Smooth muscle cell (in vitro differentiated cells): ENCODE measurements around the gene MRTFA. TPM values are rescaled to one million over a fixed set of nuclear protein-coding genes. Genes with fewer than 3 reads are reported as not detected.

Source experiments
- DNase-seq: peaks from one replicate; lab custom pipeline; 2025; ENCODE audit not compliant: unreplicated experiment; lab: John Stamatoyannopoulos, UW
- H2AFZ ChIP-seq: fragments of 200-600 bp; sonication (generic); 2 replicates; pipeline ENCODE4 v1.6.0; 2016; ENCODE audit warnings: antibody characterized with exemption, low read depth, mild to moderate bottlenecking
- H3F3A ChIP-seq: fragments of 200-600 bp; sonication (generic); 2 replicates; pipeline ENCODE4 v1.6.0; 2017; ENCODE audit warnings: antibody characterized with exemption, low read depth
- H3K27ac ChIP-seq: fragments of 200-600 bp; sonication (generic); 2 replicates; pipeline ENCODE4 v1.5.1; 2016; ENCODE audit warnings: low read depth, mild to moderate bottlenecking
- H3K27me3 ChIP-seq: fragments of 200-600 bp; sonication (generic); 2 replicates; pipeline ENCODE4 v1.6.1; 2016; ENCODE audit warnings: low read depth, mild to moderate bottlenecking
- H3K36me3 ChIP-seq: fragments of 200-600 bp; sonication (generic); 2 replicates; pipeline ENCODE4 v1.5.1; 2016; ENCODE audit warnings: low read depth
- H3K4me1 ChIP-seq: fragments of 200-600 bp; sonication (generic); 2 replicates; pipeline ENCODE4 v1.5.1; 2016; ENCODE audit warnings: low read depth
- H3K4me2 ChIP-seq: fragments of 200-600 bp; sonication (generic); 2 replicates; pipeline ENCODE4 v1.6.0; 2016; ENCODE audit warnings: mild to moderate bottlenecking
- H3K4me3 ChIP-seq: fragments of 200-600 bp; sonication (generic); 2 replicates; pipeline ENCODE4 v1.5.1; 2016; ENCODE audit warnings: mild to moderate bottlenecking
- H3K79me2 ChIP-seq: fragments of 200-600 bp; sonication (generic); 2 replicates; pipeline ENCODE4 v1.6.0; 2016; ENCODE audit warnings: low read depth, mild to moderate bottlenecking
- H3K9ac ChIP-seq: fragments of 200-600 bp; sonication (generic); 2 replicates; pipeline ENCODE4 v1.6.0; 2016; ENCODE audit warnings: low read depth
- H3K9me3 ChIP-seq: fragments of 200-600 bp; sonication (generic); replicated peaks from 2 replicates; pipeline ENCODE4 v1.5.1; 2016; ENCODE audit warnings: low read depth
- H4K20me1 ChIP-seq: fragments of 200-600 bp; sonication (generic); 2 replicates; pipeline ENCODE4 v1.6.0; 2016; ENCODE audit warnings: low read depth
- WGBS: methylation state at CpG from one replicate; pipeline ENCODE4 v1.1.7; 2016; ENCODE audit warnings: low lambda C conversion rate; 5-methylcytosine and 5-hydroxymethylcytosine counted together
- polyA plus RNA-seq: library from polyadenylated mRNA; unstranded; fragments of >200 nt; fragmentation: Nextera tagmentation; extraction: Ambion mirVana; gene quantifications from 2 replicates; pipeline ENCODE4 v1.2.1, GENCODE V29; 2016
- total RNA-seq: library from RNA; depleted of rRNA; stranded (reverse); fragments of >200 nt; gene quantifications from 2 replicates; pipeline ENCODE4 v1.2.3, GENCODE V29; 2014
- TF ChIP-seq, protein P1 (sequence below): fragments of 200-600 bp; sonication (generic); IDR thresholded peaks from 2 replicates; pipeline ENCODE4 v1.5.1; 2017; ENCODE audit warnings: borderline replicate concordance, mild to moderate bottlenecking, antibody characterized with exemption; ENCODE audit not compliant: insufficient read depth, poor library complexity, severe bottlenecking

The MRTFA gene
- total and polyA plus RNA-seq, 2 experiments from 2014 or later: 25.5 to 41.7 TPM

DNA sequence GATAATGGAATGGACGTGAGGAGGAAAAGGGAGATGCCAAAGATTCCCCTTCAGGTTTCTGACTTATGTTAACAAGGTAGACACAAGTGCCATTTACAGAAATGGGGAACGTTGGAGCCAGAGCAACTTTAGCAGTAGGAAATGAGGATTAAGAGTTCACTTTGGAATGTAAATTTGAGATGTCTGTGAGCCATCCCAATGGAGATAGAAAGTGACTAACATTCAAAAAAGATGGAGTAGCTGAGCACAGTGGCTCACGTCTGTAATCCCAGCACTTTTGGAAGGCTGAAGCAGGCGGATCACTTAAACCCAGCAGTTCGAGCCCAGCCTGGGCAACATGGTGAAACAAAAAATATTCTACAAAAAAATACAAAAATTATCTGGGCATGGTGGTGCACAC, 19.9 kb downstream of the MRTFA start:
- WGBS: 12% methylated on average over 5 of the region's 5 CpGs
- Histone ChIP-seq H3K9me3 (no peaks in the 10 kb centered on the region), H3K27me3 (no peaks in the 10 kb centered on the region), H3K4me2 (peak overlapping the region; percentile 24), H3K79me2 (peaks cover 95% of the 10 kb centered on the region), H3K36me3 (no peaks in the 10 kb centered on the region), H3K4me1 (no peaks in the 10 kb centered on the region), H3K4me3 (no peak overlapping the region), H3K9ac (no peak overlapping the region), H3F3A (peaks cover 7% of the 10 kb centered on the region), H3K27ac (no peak overlapping the region), H4K20me1 (peaks cover 76% of the 10 kb centered on the region), H2AFZ (no peak overlapping the region)
- no peak for DNase-seq
- TF ChIP-seq, protein P1, sequence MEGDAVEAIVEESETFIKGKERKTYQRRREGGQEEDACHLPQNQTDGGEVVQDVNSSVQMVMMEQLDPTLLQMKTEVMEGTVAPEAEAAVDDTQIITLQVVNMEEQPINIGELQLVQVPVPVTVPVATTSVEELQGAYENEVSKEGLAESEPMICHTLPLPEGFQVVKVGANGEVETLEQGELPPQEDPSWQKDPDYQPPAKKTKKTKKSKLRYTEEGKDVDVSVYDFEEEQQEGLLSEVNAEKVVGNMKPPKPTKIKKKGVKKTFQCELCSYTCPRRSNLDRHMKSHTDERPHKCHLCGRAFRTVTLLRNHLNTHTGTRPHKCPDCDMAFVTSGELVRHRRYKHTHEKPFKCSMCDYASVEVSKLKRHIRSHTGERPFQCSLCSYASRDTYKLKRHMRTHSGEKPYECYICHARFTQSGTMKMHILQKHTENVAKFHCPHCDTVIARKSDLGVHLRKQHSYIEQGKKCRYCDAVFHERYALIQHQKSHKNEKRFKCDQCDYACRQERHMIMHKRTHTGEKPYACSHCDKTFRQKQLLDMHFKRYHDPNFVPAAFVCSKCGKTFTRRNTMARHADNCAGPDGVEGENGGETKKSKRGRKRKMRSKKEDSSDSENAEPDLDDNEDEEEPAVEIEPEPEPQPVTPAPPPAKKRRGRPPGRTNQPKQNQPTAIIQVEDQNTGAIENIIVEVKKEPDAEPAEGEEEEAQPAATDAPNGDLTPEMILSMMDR: no peak

DNA sequence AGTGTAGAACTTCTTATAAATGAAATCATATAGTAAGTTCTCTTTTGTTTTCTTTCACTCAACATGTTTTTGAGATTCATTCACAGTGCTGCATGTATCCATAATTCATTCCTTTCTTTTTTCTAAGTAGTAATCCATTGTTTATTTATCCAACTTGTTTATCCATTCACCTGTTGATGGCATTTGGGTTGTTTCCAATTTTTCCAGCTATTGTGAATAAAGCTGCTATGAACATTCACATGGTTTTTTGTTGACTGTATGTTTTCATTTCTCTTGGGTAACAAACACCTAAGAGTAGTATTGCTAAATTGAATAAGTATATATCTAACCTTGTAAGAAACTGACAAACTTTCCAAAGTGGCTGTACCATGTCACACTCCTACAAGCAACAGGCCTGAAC, 23.5 kb downstream of the MRTFA start:
- no peak for DNase-seq
- Histone ChIP-seq H3K27me3 (no peaks in the 10 kb centered on the region), H3K36me3 (no peaks in the 10 kb centered on the region), H3K79me2 (peaks cover 96% of the 10 kb centered on the region), H3K27ac (no peak overlapping the region), H3K9ac (no peak overlapping the region), H3K9me3 (no peaks in the 10 kb centered on the region), H3F3A (no peaks in the 10 kb centered on the region), H4K20me1 (peaks cover 92% of the 10 kb centered on the region), H3K4me2 (no peak overlapping the region), H3K4me1 (peaks cover 5% of the 10 kb centered on the region), H2AFZ (no peak overlapping the region), H3K4me3 (no peak overlapping the region)
- TF ChIP-seq, protein P1: no peak

DNA sequence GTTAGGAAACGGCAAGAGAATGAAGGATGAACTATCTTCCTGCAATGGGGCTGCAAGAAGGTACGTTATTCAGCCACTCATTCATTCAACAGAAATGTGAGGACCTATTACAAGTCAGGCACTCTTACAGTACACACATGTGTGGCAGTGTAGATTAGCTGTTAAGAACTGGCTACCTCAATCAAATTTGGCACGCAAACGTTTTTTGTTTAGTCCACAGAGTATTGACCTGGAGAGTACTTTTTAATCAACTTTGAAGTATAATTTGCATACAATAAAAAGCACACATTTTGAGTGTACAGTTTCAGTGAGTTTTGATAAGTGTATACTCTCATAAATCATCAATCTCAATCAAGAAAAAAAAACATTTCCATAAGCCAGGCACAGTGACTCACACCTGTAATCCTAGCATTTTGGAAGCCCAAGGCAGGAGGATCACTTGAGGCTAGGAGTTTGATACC, 24.2 kb downstream of the MRTFA start:
- DNase-seq: no peak
- Histone ChIP-seq H2AFZ (no peak overlapping the region), H3K27ac (no peak overlapping the region), H3K4me2 (no peak overlapping the region), H3K9me3 (no peaks in the 10 kb centered on the region), H3F3A (no peaks in the 10 kb centered on the region), H3K79me2 (peaks cover 97% of the 10 kb centered on the region), H4K20me1 (peaks cover 96% of the 10 kb centered on the region), H3K27me3 (no peaks in the 10 kb centered on the region), H3K4me1 (peaks cover 5% of the 10 kb centered on the region), H3K4me3 (no peak overlapping the region), H3K36me3 (no peaks in the 10 kb centered on the region), H3K9ac (no peak overlapping the region)
- WGBS: 82% methylated on average over 4 of the region's 4 CpGs
- TF ChIP-seq, protein P1: no peak

DNA sequence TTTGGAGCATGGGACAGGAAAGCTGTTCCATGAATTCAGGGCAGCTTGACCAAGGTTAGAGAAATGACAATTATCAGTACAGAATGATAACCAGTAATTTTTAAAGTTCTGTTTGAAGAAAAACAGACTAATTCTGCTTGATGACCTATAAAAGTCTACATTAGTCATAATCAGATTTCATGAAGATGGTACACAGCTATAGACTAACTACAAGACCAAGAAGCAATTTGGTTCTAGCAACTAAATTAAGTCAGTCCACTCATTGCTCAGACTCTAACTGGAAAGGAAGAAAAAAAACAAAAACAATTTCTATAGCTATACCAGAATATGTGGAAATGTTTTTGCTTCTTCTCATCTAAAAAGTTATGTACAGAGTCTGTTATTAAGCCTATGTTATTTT, 24.9 kb downstream of the MRTFA start:
- peaks cover 100% of the 10 kb centered on the region for H4K20me1 ChIP-seq

More for the DNA sequence above, 24.9 kb downstream of the MRTFA start:
- H3K9me3 ChIP-seq: no peaks in the 10 kb centered on the region
- no peak for DNase-seq
- H3K79me2 ChIP-seq: peaks cover 98% of the 10 kb centered on the region
- peak overlapping the region; percentile 3 for H3K27ac ChIP-seq
- TF ChIP-seq, protein P1: no peak
- H3K27me3 ChIP-seq: no peaks in the 10 kb centered on the region
- H3K36me3 ChIP-seq: no peaks in the 10 kb centered on the region
- no peaks in the 10 kb centered on the region for H3F3A ChIP-seq
- no peak overlapping the region for H2AFZ ChIP-seq
- no peak overlapping the region for H3K4me2 ChIP-seq
- peaks cover 6% of the 10 kb centered on the region for H3K4me1 ChIP-seq
- no peak overlapping the region for H3K4me3 ChIP-seq
- H3K9ac ChIP-seq: no peak overlapping the region
